Coronary artery (tissue), 2 donors: Measurements from ENCODE around the gene SUSD5.
A peak's percentile ranks its signal among the peaks of the same experiment; 100 is the strongest.
"Not testable (repeated sequence)": the region's sequence is repeated elsewhere in the genome, so short reads cannot be mapped to it uniquely, and the experiment has no call there.

Source experiments
- DNase-seq: peaks from one replicate; pipeline ENCODE4 v3.0.0-alpha.2; 2017; ENCODE audit warnings: low spot score
- H3K27ac ChIP-seq, 2 donors: fragments of 200-600 bp; sonication (generic); one replicate each; pipeline ENCODE4 v1.5.1; 2016 to 2019
- H3K4me3 ChIP-seq: fragments of 200-600 bp; sonication (generic); 2 replicates; pipeline ENCODE4 v1.5.1; 2016; ENCODE audit warnings: mild to moderate bottlenecking, moderate library complexity
- TF ChIP-seq, protein P1 (sequence below): fragments of 200-600 bp; sonication (generic); IDR thresholded peaks from one replicate; pipeline ENCODE4 v1.5.1; 2019; ENCODE audit warnings: antibody characterized with exemption

SUSD5 gene

DNA sequence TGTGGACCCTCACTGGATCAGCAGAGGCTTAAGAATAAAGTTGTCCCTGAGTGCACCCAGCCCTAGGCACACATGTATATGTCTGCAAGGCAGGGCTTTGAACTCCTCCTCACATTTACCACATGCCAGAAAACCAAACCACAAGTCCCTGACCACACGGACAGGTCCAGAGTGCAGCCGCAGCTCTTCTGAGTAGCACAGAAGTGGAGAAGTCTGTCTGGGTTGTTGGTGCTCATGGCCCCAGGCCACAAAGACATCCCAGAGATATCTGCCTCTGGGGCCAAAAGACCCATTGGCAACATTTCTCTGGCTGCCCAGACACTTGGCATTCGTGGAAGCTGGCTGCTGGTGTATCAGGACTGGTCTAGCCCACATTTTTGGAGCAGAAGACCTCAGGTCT is 17.4 kb downstream of the SUSD5 start:
- TF ChIP-seq, protein P1, sequence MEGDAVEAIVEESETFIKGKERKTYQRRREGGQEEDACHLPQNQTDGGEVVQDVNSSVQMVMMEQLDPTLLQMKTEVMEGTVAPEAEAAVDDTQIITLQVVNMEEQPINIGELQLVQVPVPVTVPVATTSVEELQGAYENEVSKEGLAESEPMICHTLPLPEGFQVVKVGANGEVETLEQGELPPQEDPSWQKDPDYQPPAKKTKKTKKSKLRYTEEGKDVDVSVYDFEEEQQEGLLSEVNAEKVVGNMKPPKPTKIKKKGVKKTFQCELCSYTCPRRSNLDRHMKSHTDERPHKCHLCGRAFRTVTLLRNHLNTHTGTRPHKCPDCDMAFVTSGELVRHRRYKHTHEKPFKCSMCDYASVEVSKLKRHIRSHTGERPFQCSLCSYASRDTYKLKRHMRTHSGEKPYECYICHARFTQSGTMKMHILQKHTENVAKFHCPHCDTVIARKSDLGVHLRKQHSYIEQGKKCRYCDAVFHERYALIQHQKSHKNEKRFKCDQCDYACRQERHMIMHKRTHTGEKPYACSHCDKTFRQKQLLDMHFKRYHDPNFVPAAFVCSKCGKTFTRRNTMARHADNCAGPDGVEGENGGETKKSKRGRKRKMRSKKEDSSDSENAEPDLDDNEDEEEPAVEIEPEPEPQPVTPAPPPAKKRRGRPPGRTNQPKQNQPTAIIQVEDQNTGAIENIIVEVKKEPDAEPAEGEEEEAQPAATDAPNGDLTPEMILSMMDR: no peak
- DNase-seq: no peak
- H3K27ac ChIP-seq: peak overlapping the region; percentile 89 to 92
- no peak overlapping the region for H3K4me3 ChIP-seq

DNA sequence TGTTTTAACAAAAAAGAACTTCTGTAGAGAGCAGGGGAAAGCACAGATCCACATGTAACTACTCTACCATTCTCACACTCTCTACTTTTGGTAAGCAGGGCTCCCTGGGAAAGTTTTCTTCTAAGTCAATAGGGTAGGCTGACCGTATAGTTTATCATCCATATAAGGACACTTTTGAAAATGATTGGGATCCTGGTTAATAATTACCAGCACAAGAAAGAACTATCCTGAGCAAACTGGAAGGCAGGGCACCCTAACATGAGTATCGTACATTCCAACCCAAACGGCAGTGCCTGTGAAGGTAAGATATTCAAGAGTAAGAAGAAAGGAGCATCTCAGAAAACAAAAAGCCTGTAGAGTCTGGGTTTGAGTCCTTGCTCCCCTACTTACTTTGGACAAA is 22.1 kb downstream of the SUSD5 start:
- Histone ChIP-seq H3K4me3 (no peak overlapping the region), H3K27ac (no peak overlapping the region)
- TF ChIP-seq, protein P1: no peak
- DNase-seq: no peak

DNA sequence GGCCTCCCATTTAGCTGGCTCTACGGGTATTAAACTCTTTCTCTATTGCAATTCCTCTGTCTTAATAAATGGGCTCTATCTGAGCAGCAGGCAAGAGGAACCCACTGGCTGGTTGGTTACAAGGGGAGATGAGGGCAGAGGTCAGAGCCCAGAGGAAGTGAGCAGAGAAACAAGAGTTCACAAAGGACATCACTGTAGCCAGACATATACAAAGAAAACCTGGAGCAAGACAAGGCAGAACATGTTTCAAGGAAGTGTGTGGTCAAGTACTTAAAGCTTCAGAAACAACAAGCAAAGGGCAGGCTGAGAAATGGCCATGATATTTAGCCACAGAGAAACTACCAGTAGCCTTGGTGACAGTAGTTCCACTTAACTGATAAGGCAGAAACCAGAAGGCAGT is 24.3 kb downstream of the SUSD5 start:
- no peak overlapping the region for H3K27ac ChIP-seq
- TF ChIP-seq, protein P1: no peak
- DNase-seq: no peak
- H3K4me3 ChIP-seq: no peak overlapping the region

DNA sequence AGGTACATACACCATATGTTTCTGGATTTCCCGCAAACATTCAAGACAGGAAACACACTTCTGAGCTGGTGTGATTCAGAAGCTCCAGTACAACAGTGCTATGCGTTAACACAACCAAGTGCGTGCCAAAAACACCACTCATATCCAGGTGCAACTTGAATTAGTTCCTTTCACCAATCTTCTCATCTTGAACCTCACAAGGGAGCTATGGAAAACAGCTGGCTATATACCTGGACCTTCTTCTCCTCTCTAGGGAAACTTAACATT is 31.3 kb downstream of the SUSD5 start:
- TF ChIP-seq, protein P1: no peak
- no peak for DNase-seq
- H3K27ac ChIP-seq: peak overlapping the region in 1 of 2 donors; percentile 14
- no peak overlapping the region for H3K4me3 ChIP-seq

DNA sequence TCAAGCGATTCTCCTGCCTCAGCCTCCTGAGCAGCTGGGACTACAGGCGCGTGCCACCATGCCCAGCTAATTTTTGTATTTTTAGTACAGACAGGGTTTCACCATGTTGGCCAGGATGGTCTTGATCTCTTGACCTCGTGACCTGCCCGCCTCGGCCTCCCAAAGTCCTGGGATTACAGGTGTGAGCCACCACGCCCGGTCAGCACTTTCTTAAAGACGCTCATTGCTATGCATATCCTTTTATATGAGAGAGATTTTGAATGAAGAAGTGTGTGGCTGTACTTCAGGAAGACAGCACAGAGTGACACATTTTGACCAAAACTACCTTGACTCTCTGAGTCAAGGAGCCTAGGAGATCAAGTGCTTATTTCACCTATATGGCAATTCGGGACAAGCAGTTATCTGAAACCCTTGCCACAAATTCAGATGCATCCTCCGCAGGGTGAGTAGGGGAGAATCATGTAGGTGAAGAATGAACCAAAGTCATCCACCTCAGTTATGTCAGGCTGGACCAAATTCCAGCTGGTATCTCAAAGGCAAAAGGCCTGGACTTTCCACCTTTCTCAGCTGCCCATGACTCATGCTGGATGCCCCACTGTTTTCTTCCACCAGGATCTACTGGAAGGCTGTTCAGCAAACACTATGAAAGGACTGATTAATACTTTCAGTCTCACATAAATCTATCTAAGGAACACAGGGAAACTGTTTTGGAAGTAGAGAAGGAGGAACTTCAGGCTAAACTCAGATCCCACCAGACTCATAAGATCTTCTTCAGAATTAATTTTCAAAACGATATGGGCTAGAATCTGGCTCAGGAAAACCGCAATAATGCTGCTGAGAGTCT is 31.9 kb downstream of the SUSD5 start:
- H3K4me3 ChIP-seq: no peak overlapping the region
- H3K27ac ChIP-seq: peak overlapping the region in 1 of 2 donors; percentile 14
- TF ChIP-seq, protein P1: no peak
- DNase-seq: no peak

DNA sequence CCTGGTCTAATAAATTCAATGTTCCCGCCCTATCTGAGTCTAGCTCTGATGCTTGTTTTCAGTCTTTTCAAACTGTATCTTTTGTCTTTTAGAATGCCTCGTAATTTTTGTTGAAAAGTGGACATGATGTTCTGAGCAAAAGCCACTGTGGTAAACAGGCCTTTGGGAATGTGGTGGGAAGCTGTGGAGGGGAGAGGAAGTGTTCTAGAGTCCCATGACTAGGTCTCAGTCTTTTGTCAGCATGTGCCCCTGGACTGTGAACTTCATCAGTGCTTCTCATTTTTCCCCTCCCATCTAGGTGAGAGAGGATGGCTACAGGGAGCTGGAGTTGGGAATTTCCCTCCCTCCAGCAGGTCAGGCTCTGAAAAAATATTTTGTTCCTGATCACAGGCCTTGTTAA is 33.7 kb downstream of the SUSD5 start:
- no peak for DNase-seq
- H3K27ac ChIP-seq: no peak overlapping the region
- TF ChIP-seq, protein P1: no peak
- no peak overlapping the region for H3K4me3 ChIP-seq

DNA sequence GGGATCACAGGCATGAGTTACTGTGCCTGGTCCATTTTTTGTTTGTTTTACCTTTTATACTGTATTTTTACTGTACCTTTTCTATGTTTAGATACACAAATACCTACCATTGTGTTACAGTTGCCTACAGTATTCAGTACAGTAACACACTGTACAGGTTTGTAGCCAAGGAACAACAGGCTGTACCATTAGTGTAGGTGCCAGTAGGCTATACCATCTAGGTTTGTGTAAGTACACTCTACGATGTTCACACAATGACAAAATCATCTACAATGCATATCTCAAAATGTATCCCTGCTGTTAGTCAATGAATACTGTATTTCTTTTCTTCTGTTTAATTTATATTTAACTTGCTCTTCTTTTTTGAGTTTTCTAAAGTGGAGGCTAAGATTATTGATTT is 37.0 kb downstream of the SUSD5 start:
- not testable (repeated sequence) for H3K4me3 ChIP-seq, DNase-seq, H3K27ac ChIP-seq
